Ishikawa (cell line): ENCODE data around the gene RFX2.

ENCODE experiments used
- CEBPB ChIP-seq: IDR thresholded peaks from 2 replicates; pipeline ENCODE4 v1.6.1; 2012
- CREB1 ChIP-seq: IDR thresholded peaks from 2 replicates; pipeline ENCODE4 v1.6.1; 2012; ENCODE audit warnings: low read depth
- EGR1 ChIP-seq: IDR thresholded peaks from 2 replicates; pipeline ENCODE4 v1.6.1; 2012
- EP300 ChIP-seq: IDR thresholded peaks from 2 replicates; pipeline ENCODE4 v1.6.1; 2012; ENCODE audit warnings: borderline replicate concordance
- FOXM1 ChIP-seq: IDR thresholded peaks from 2 replicates; pipeline ENCODE4 v1.6.1; 2012; ENCODE audit warnings: low read depth, borderline replicate concordance
- MAX ChIP-seq: IDR thresholded peaks from 2 replicates; pipeline ENCODE4 v1.6.1; 2012
- NFIC ChIP-seq: IDR thresholded peaks from 2 replicates; pipeline ENCODE4 v1.6.1; 2012
- RAD21 ChIP-seq: IDR thresholded peaks from 2 replicates; pipeline ENCODE4 v1.6.1; 2012; ENCODE audit warnings: low read depth
- REST ChIP-seq: IDR thresholded peaks from 2 replicates; pipeline ENCODE4 v1.6.1; 2012; ENCODE audit warnings: low read depth, mild to moderate bottlenecking
- TAF1 ChIP-seq: IDR thresholded peaks from 2 replicates; pipeline ENCODE4 v1.6.1; 2012; ENCODE audit warnings: low read depth, mild to moderate bottlenecking
- TCF12 ChIP-seq: IDR thresholded peaks from 2 replicates; pipeline ENCODE4 v1.6.1; 2012; ENCODE audit warnings: low read depth
- TEAD4 ChIP-seq: IDR thresholded peaks from 2 replicates; pipeline ENCODE4 v1.6.1; 2012
- USF1 ChIP-seq: IDR thresholded peaks from 2 replicates; pipeline ENCODE4 v1.6.1; 2012
- YY1 ChIP-seq: IDR thresholded peaks from 2 replicates; pipeline ENCODE4 v1.6.1; 2012; ENCODE audit warnings: low read depth
- ZBTB7A ChIP-seq: IDR thresholded peaks from 2 replicates; pipeline ENCODE4 v1.6.1; 2012; ENCODE audit warnings: low read depth

Gene RFX2

GRCh38 chr19:5977222-5977784 lies 133.0 kb downstream of the RFX2 start:
- TF ChIP-seq EP300 (no peak), CEBPB (no peak), ZBTB7A (no peak), NFIC (no peak), EGR1 (no peak), TAF1 (no peak), MAX (no peak), REST (no peak), USF1 (no peak), TEAD4 (no peak), YY1 (no peak), FOXM1 (no peak), RAD21 (no peak), CREB1 (no peak), TCF12 (no peak)

GRCh38 chr19:5976768-5977167 lies 133.5 kb downstream of the RFX2 start:
- TF ChIP-seq USF1: no peak
- TF ChIP-seq FOXM1: no peak
- TF ChIP-seq EP300: no peak
- TF ChIP-seq CREB1: no peak
- no peak for TF ChIP-seq RAD21
- TF ChIP-seq TEAD4: no peak
- no peak for TF ChIP-seq YY1
- no peak for TF ChIP-seq ZBTB7A
- TF ChIP-seq NFIC: no peak
- no peak for TF ChIP-seq CEBPB
- no peak for TF ChIP-seq MAX
- TF ChIP-seq REST: no peak
- TF ChIP-seq TAF1: no peak
- TF ChIP-seq EGR1: no peak
- no peak for TF ChIP-seq TCF12

- TF ChIP-seq EP300 (no peak), YY1 (no peak), NFIC (no peak), TEAD4 (no peak), CEBPB (no peak), TCF12 (no peak), USF1 (no peak), MAX (no peak), ZBTB7A (no peak), FOXM1 (no peak)
These were observed 134.9 kb downstream of the RFX2 start for GRCh38 chr19:5975388-5975728.

- no peak for TF ChIP-seq EP300
- TF ChIP-seq NFIC: no peak
- TF ChIP-seq REST: no peak
- TF ChIP-seq RAD21: no peak
- TF ChIP-seq TCF12: no peak
- no peak for TF ChIP-seq YY1
- TF ChIP-seq TEAD4: no peak
- TF ChIP-seq USF1: no peak
- TF ChIP-seq CEBPB: no peak
These were observed 135.4 kb downstream of the RFX2 start for GRCh38 chr19:5974721-5975387.
